GM06990 (cell line): ENCODE data around the gene MBP.

Experiments
- DNase-seq: peaks from one replicate; pipeline ENCODE4 v3.0.0-alpha.2; 2011; ENCODE audit not compliant: insufficient read length; ENCODE audit errors: extremely low read depth
- H3K27me3 ChIP-seq: replicated peaks from 2 replicates; pipeline ENCODE4 v1.6.0; 2011; ENCODE audit warnings: low read length; ENCODE audit not compliant: control insufficient read depth, insufficient read depth
- H3K36me3 ChIP-seq: 2 replicates; pipeline ENCODE4 v1.5.1; 2011; ENCODE audit warnings: low read length; ENCODE audit not compliant: control insufficient read depth, insufficient read depth
- H3K4me3 ChIP-seq: replicated peaks from 2 replicates; pipeline ENCODE4 v1.5.1; 2011; ENCODE audit warnings: low read depth, mild to moderate bottlenecking, control low read depth, low read length
- TF ChIP-seq, protein P1 (sequence below): IDR thresholded peaks from 2 replicates; pipeline ENCODE4 v1.5.1; 2011; ENCODE audit warnings: low read length, control low read depth, mild to moderate bottlenecking, inconsistent platforms; ENCODE audit not compliant: insufficient read depth, poor library complexity, severe bottlenecking

MBP gene

GRCh38 chr18:77059294-77059916 lies 73.2 kb downstream of the MBP start:
- peaks cover 2% of the 10 kb centered on the region for H3K36me3 ChIP-seq
- no peaks in the 10 kb centered on the region for H3K27me3 ChIP-seq
- H3K4me3 ChIP-seq, result no peak overlapping the region
- DNase-seq, result no peak
- TF ChIP-seq, protein P1, sequence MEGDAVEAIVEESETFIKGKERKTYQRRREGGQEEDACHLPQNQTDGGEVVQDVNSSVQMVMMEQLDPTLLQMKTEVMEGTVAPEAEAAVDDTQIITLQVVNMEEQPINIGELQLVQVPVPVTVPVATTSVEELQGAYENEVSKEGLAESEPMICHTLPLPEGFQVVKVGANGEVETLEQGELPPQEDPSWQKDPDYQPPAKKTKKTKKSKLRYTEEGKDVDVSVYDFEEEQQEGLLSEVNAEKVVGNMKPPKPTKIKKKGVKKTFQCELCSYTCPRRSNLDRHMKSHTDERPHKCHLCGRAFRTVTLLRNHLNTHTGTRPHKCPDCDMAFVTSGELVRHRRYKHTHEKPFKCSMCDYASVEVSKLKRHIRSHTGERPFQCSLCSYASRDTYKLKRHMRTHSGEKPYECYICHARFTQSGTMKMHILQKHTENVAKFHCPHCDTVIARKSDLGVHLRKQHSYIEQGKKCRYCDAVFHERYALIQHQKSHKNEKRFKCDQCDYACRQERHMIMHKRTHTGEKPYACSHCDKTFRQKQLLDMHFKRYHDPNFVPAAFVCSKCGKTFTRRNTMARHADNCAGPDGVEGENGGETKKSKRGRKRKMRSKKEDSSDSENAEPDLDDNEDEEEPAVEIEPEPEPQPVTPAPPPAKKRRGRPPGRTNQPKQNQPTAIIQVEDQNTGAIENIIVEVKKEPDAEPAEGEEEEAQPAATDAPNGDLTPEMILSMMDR, result peak; percentile 55

DNA sequence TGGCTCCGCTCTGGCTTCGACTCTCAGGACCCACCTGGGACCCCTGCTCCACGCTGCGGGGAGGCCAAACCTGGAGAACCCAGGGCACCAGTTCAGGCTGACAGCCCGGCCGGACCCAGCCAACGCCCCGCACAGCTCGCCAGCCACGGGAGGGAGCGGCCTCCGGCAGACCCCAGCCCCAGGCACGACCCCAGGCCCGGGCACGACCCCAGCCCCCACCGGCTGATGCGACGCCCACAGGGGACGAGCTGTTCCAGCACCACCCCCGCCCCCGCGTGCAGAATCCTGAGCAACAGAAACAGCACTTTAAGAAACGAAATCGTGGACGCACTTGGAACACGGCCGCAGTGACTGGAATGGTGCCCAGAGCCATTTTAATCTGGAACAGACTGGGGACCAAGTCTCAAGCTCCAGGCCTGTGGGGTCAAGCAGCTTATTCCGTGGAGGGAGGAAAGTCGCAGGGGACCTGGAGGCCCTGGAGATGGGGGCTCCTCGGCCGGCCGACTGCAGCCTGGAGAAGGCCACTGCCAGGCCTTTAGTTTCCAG lies 74.2 kb downstream of the MBP start:
- Histone ChIP-seq H3K36me3 (peaks cover 5% of the 10 kb centered on the region), H3K27me3 (no peaks in the 10 kb centered on the region), H3K4me3 (no peak overlapping the region)
- TF ChIP-seq, protein P1, result no peak
- no peak for DNase-seq

- no peaks in the 10 kb centered on the region for H3K27me3 ChIP-seq
- no peak for DNase-seq
- TF ChIP-seq, protein P1, result no peak
- H3K4me3 ChIP-seq, result no peak overlapping the region
- H3K36me3 ChIP-seq, result peaks cover 11% of the 10 kb centered on the region
Measured at GRCh38 chr18:77057006-77057395, 75.6 kb downstream of the MBP start.

DNA sequence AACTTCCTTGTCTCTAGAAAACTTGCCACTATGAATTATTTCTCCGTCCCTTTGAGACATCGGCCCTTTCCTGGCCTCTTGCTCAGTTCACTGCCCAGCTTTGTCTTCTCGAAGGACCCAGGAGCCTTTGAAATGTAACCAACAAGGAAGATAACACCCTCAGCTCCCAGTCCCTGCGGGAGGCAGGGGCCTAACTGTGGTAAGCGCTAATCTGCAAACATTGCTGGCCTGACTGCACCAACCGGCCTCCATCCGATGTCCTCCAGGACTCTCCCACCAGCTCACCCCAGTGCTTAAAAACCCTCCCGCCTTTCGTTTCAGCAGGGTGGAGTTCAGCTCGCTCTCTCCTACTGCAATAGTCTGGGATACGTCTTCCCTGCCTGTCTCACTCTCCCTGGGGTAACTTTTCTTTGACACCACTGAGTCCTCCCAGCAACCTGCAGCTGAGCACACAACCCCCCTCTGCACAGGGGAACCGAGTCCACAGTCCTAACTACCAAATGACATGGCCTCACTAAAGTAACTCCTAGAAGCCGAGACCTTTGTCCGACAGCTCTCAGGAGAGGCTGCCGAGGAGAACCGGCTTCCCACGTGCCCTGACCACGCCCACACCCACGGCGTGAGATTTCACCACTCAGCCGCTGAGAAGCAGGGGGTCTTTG lies 76.1 kb downstream of the MBP start:
- no peak for DNase-seq
- Histone ChIP-seq H3K27me3 (no peaks in the 10 kb centered on the region), H3K36me3 (peaks cover 11% of the 10 kb centered on the region), H3K4me3 (no peak overlapping the region)
- TF ChIP-seq, protein P1, result no peak

- TF ChIP-seq, protein P1, result no peak
- Histone ChIP-seq H3K36me3 (peaks cover 11% of the 10 kb centered on the region), H3K4me3 (peak overlapping the region; percentile 12; the same call in 1 of the 2 replicates), H3K27me3 (no peaks in the 10 kb centered on the region)
- DNase-seq, result no peak
Measured at GRCh38 chr18:77055429-77056300, 76.9 kb downstream of the MBP start.
